Stimulated activated CD4-positive, alpha-beta T cell treated with anti-CD3 and anti-CD28 coated beads, Interleukin-15, amount 100 ng/mL, for 48 hours (primary cell): ENCODE results near the gene VAMP8.
"Not testable (repeated sequence)": the region's sequence is repeated elsewhere in the genome, so short reads cannot be mapped to it uniquely, and the experiment has no call there.

ENCODE experiments used
- DNase-seq, 2 donors: peaks; one replicate each; pipeline ENCODE4 v3.0.0-alpha.2; 2020; ENCODE audit warnings: low read depth in 2 of 2

Gene VAMP8

GRCh38 chr2:85547089-85547858 lies 30.1 kb upstream of the VAMP8 start:
- DNase-seq: no peak

- no peak for DNase-seq
Observed at GRCh38 chr2:85547859-85548607, 29.4 kb upstream of the VAMP8 start.

- DNase-seq: no peak
Observed at GRCh38 chr2:85548608-85548900, 28.8 kb upstream of the VAMP8 start.

- DNase-seq: no peak
Observed at GRCh38 chr2:85549095-85549494, 28.3 kb upstream of the VAMP8 start.

GRCh38 chr2:85549826-85550225 lies 27.6 kb upstream of the VAMP8 start:
- DNase-seq: no peak

- DNase-seq: no peak
Observed at GRCh38 chr2:85550486-85550885, 26.9 kb upstream of the VAMP8 start.

- DNase-seq: peak; percentile 71 to 79
Observed at GRCh38 chr2:85551698-85552678, 25.4 kb upstream of the VAMP8 start.

GRCh38 chr2:85553184-85553583 lies 24.2 kb upstream of the VAMP8 start:
- no peak for DNase-seq

- no peak for DNase-seq
Observed at GRCh38 chr2:85554980-85555612, 22.3 kb upstream of the VAMP8 start.

GRCh38 chr2:85557130-85557529 lies 20.3 kb upstream of the VAMP8 start:
- DNase-seq: no peak

GRCh38 chr2:85558160-85558559 lies 19.2 kb upstream of the VAMP8 start:
- no peak for DNase-seq

GRCh38 chr2:85560403-85560726 lies 17.0 kb upstream of the VAMP8 start:
- DNase-seq: not testable (repeated sequence)

GRCh38 chr2:85560812-85561279 lies 16.5 kb upstream of the VAMP8 start:
- no peak for DNase-seq

GRCh38 chr2:85561280-85562212 lies 15.8 kb upstream of the VAMP8 start, which contains the start of gene GGCX:
GGCX (minus strand) TSS chr2:85561493; CDS start chr2:85561428, 65 bp downstream.
- peak; percentile 92 to 96 for DNase-seq

- no peak for DNase-seq
Observed at GRCh38 chr2:85564144-85564563, 13.2 kb upstream of the VAMP8 start.

GRCh38 chr2:85566265-85566664 lies 11.1 kb upstream of the VAMP8 start:
- no peak for DNase-seq

GRCh38 chr2:85575739-85576138 lies 1.6 kb upstream of the VAMP8 start:
- no peak for DNase-seq

GRCh38 chr2:85577063-85577385 lies 362 bp upstream of the VAMP8 start:
- DNase-seq: no peak

GRCh38 chr2:85578243-85579180 lies 1.1 kb downstream of the VAMP8 start:
- DNase-seq: no peak
